ENCODE measurements around the gene MEI4.
"Not testable (repeated sequence)": the region's sequence is repeated elsewhere in the genome, so short reads cannot be mapped to it uniquely, and the experiment has no call there.

MEI4 gene

GRCh38 chr6:77683515-77683914 lies 30.7 kb downstream of the MEI4 start:
- no peak for DNase-seq

GRCh38 chr6:77686931-77687330 lies 34.1 kb downstream of the MEI4 start:
- no peak for DNase-seq

- no peak for DNase-seq
Observed at GRCh38 chr6:77688649-77689048, 35.8 kb downstream of the MEI4 start.

DNA sequence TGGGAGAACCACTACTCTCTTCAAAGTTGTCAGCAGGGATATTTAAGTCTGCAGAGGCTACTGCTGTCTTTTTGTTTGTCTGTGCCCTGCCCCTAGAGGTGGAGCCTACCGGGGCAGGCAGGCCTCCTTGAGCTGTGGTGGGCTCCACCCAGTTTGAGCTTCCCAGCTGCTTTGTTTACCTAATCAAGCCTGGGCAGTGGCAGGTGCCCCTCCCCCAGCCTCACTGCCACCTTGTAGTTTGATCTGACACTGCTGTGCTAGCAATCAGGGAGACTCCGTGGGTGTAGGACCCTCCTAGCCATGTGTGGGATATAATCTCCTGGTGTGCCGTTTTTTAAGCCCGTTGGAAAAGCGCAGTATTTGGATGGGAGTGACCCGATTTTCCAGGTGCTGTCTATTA lies 47.3 kb downstream of the MEI4 start:
- DNase-seq: not testable (repeated sequence)

- DNase-seq: no peak
Observed at GRCh38 chr6:77707603-77708002, 54.8 kb downstream of the MEI4 start.

DNA sequence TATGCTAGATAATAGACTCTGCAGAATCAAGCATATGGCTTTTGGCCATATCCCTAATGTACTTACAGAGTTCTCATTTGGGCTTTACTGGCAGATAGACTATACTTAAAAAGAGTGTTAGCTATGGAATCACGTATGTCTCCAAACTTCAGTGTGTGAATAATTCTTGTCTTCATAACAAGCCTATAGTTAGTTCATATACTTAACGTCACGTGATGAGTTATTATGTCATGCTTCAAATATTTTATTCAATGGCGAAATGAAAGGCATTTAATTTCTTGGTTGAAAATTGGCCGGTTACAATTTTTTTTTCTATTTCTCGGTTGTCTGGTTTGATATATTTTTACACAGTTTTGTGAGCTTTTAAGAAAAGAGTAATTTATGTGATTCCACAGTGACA lies 62.7 kb downstream of the MEI4 start:
- DNase-seq: no peak

DNA sequence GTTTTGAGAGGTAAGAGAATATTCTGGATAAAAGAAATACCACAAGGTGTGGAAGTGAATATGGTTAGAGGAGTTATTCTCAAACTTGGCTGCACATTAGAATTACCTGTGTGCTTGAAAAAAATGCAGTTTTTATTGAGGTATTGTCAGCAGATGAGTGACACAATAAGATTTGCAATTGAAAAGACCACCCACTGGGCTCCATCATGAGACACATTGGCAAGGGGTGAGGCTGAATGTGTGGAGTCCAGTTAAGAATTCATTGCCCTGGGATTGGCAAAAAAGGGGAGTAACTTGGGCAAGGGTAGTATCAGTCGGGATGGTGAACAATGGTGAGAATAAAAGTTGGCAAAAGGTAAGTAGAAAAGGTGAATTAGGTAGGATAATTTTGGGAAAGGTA lies 63.5 kb downstream of the MEI4 start:
- DNase-seq: no peak

DNA sequence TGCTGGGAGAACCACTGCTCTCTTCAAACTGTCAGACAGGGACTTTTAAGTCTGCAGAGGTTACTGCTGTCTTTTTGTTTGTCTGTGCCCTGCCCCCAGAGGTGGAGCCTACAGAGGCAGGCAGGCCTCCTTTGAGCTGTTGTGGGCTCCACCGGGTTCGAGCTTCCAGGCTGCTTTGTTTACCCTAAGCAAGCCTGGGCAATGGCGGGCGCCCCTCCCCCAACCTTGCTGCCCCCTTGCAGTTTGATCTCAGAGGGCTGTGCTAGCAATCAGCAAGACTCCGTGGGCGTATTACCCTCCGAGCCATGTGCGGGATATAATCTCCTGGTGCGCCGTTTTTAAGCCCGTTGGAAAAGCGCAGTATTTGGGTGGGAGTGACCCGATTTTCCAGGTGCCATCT lies 83.2 kb downstream of the MEI4 start:
- DNase-seq: not testable (repeated sequence)

- DNase-seq: no peak
Observed at GRCh38 chr6:77740380-77740779, 87.5 kb downstream of the MEI4 start.

DNA sequence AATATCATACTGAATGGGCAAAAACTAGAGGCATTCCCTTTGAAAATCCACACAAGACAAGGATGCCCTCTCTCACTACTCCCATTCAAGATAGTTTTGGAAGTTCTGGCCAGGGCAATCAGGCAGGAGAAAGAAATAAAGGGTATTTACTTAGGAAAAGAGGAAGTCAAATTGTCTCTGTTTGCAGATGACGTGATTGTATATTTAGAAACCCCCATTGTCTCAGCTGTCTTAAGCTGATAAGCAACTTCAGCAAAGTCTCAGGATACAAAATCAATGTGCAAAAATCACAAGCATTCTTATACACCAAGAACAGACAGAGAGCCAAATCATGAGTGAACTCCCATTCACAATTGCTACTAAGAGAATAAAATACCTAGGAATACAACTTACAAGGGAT lies 99.3 kb downstream of the MEI4 start:
- DNase-seq: not testable (repeated sequence)

DNA sequence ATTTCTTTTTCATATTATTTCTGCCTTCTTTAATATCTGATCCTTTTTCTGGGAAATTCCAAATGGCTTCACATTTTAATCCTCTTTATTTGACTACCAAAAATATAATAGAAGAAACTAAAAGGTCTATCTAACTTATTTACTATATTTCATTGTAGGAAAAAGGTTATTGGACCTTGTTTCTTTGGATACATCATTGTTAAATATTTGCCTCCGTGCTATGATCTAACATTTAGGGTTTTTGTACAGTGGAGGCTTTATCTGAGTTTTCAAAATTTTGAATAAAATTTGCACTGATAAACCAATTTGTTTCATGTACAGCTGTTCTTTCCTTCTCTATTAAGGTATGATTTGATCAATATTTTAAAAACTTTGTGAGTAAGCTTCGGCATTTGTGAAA lies 109.5 kb downstream of the MEI4 start:
- DNase-seq: no peak

- DNase-seq: no peak
Observed at GRCh38 chr6:77763124-77763523, 110.3 kb downstream of the MEI4 start.

DNA sequence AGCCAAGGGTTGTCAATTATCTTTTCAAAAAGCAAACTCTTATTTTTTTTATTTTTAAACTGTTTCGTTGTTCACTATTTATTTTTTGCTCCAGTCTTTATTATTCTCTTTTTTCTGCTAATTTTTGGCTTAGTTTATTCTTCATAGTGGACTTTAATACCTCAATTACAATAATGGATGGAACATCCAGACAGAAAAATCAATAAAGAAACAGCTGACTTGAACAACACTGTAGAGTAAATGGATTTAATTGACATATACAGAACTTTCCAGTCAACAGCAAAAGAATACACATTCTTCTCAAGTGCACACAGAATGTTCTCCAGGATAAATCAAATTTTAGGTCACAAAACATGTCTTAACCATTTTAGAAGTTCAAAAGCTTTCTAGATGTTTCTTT lies 111.5 kb downstream of the MEI4 start:
- no peak for DNase-seq

- no peak for DNase-seq
Observed at GRCh38 chr6:77773157-77773822, 120.5 kb downstream of the MEI4 start.

DNA sequence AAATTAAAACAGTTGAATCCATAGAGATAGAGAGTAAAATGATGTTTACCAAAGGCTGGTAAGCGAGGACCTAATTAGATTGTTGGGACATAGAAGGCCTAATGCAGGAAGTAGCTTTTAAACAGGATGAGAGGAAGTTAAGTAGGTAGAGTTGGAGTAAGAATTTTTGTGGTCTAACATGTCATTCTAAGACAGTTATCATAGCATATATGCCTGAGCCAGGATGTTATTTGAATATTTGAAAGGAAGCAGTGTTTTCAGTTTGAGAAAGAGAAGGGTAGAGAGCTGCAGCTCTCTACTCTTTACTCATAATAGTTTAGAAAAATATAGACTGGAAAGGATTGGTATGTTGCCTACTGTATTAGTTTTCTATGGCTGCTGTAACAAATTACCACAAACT lies 121.6 kb downstream of the MEI4 start:
- no peak for DNase-seq

GRCh38 chr6:77776441-77776840 lies 123.6 kb downstream of the MEI4 start:
- no peak for DNase-seq

GRCh38 chr6:77778527-77778926 lies 125.7 kb downstream of the MEI4 start:
- DNase-seq: no peak

GRCh38 chr6:77786935-77787629 lies 134.2 kb downstream of the MEI4 start:
- no peak for DNase-seq

DNA sequence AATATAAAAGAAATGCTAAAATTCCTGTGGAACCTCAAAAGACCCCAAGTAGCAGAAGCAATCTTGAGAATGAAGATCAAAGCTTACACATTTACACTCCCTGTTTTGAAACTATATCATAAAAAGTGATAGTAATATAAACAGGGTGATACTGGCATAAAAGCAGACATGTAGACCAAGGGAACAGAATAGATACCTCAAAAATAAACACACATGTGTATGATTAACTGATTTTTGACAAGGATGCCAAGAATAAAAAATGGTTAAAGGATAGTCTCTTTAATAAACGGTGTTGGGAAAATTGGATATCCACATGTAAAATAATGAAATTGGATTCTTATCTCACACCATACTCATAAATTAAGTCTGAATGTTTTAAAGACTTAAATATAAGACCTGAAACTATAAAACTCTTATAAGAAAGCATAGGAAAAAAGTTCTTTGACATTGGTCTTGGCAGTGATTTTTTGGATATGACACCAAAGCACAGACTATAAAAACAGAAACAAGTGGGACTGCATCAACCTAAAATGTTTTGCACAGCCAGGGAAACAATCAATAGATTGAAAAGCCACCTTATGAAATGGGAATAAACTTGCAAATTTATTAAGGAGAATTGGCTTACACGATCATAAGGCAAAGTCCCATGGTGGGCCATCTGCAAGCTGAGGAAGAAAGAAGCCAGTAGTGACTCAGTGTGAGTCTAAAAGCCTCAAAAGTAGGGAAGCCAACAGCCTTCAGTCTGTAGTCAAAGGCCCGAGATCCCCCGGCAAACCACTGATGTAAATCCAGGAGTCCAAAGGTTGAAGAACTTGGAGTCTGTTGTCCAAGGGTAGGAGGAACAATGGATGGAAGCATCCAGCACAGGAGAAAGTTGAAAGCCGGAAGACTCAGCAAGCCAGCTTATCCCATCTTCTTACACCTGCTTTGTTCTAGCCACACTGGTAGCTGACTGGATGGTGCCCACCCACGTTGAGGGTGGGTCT lies 144.3 kb downstream of the MEI4 start:
- no peak for DNase-seq

GRCh38 chr6:77812304-77812703 lies 159.5 kb downstream of the MEI4 start:
- no peak for DNase-seq

DNA sequence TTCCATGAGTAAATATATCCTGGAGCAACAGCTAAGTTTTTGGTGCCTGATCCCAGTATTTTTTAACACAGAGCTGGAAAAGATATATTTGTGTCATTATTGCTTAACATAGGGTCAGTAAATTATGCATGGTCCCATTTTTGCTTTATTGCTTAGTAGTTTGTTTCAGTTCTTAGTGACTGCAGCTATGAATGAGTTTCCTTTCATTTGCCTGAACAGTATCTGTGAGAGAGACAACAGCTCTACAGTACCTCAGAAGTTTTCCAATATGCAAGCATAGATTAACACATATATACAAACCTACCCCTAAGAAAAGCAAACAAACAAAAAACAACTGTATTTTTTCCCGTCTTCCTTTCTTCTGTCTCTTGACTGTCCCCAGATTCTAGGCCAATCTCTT lies 160.3 kb downstream of the MEI4 start:
- DNase-seq: no peak

- DNase-seq: no peak
Observed at GRCh38 chr6:77814119-77814518, 161.3 kb downstream of the MEI4 start.

DNA sequence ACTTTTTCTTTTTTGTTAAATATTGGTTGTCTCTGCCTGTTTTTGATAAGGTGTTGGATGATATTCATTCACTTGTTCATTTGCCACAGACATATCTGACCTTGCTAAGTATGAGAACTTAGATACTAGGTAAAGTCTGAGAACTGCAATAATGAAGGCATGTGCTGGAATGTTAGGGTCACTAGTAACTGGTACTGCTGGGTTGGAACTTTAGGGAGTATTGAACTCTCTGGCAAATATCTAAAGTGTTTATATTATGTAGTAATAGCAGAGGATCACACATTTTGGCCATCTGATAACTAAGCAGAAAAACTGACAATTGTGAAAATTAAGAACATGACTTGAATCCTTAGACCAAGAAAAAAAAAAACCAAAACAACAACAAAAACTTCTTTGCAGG lies 162.7 kb downstream of the MEI4 start:
- DNase-seq: no peak

Measured in NCI-H2029 (cell line).